Activated CD4-positive, alpha-beta T cell treated with anti-CD3 and anti-CD28 coated beads, Interleukin-10, Interleukin-2, amounts not matched to agents 100 ng/mL and 50 ng/mL, durations not matched to agents 16 hours and 8 hours (primary cell): ENCODE data around the gene FNDC3B.

Source experiments
- DNase-seq: peaks from one replicate; pipeline ENCODE4 v3.0.0-alpha.2; 2020

The FNDC3B gene

GRCh38 chr3:172272698-172273097 lies 233.3 kb downstream of the FNDC3B start:
- DNase-seq = no peak

DNA sequence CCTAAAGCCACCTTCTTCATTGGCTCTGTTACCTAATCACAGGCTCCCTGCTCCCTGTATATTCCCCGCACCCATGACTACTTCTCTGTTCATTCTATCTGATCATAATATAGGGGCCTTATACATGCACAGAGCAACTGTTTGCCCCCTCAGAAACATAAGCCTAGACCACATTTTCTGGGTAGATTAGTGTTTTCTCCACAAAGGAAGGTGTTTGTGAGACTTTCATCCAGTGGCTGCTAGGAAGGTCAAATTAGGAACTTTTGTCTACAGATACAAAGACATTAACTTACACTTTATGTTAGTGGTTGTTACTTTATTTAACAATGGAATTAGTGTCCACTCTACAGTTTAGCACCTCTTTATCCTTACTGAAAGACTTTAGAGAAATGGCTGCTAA lies 234.0 kb downstream of the FNDC3B start:
- no peak for DNase-seq

DNA sequence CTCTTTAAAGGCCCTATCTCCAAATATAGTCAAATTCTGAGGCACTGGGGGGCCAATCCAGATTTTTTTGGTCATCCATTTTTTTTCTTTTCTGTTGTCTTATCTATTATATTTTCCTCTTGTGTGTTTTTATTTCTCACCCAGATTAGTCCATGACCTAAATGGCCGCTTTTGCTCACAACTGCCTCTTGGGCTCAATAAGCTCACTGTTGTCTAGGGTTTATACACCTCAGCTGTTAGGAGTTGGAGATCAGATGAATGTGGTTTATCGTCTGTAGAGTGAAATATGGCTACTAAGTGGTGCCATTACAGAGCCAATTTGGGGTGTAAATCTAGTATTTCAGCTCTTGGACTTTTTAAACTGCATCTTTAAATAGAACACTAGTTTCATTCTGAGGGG lies 235.5 kb downstream of the FNDC3B start:
- DNase-seq = no peak

DNA sequence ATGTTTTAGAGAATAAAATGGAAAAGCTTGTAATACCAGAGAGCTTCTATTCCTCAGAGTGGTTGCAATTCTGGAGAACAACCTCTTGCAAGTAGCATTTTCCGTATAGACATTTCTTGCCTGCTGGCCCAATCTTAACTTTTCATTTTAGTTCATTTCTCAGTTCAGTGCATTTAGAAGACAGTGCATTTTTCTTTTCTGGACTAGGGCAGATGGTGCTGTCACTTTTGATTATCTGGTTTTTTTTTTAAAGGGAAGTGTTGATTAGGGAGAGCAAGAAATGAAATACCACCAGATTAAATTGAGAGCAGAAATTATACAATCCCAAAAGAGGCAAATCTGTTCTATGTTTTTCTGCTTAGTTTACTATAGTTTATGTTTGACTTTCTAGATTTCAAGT lies 236.2 kb downstream of the FNDC3B start:
- DNase-seq = no peak

DNA sequence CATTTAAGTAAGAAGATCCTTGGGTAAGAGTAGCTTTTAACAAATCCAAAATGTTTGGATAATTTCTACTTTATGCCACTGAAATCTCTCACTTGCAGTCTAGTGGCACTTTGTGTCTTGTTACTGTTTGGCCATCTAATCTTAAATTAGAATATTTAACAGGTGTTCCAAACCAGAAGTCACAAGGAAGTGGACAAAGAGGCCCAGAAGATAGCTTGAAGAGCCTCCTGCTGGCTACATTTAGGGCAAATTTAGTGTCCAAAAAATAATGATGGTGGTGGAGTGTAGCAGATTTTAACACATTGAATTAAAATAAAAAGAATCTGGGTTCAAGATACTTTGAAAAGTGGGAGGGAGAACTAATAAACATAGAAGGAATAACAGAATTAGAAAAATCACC lies 236.7 kb downstream of the FNDC3B start:
- DNase-seq = no peak

GRCh38 chr3:172277151-172277652 lies 237.8 kb downstream of the FNDC3B start:
- DNase-seq = no peak

GRCh38 chr3:172279191-172279640 lies 239.8 kb downstream of the FNDC3B start:
- DNase-seq = no peak

DNA sequence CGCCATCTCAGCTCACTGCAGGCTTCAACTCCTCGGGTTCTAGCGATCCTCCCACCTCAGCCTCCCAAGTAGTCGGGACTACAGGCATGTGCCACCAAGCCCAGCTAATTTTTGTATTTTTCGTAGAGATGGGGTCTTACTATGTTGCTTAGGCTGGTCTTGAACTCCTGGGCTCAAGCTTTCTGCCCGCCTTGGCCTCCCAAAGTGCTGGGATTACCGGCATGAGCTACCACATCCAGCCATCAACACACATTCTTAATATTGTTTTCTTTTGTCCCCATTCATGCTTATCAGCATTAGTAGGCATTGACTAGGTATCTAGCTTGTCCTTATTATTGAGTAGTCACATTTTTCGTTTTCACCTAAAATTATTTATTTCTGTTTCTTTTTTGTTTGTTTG lies 240.6 kb downstream of the FNDC3B start:
- DNase-seq = no peak

DNA sequence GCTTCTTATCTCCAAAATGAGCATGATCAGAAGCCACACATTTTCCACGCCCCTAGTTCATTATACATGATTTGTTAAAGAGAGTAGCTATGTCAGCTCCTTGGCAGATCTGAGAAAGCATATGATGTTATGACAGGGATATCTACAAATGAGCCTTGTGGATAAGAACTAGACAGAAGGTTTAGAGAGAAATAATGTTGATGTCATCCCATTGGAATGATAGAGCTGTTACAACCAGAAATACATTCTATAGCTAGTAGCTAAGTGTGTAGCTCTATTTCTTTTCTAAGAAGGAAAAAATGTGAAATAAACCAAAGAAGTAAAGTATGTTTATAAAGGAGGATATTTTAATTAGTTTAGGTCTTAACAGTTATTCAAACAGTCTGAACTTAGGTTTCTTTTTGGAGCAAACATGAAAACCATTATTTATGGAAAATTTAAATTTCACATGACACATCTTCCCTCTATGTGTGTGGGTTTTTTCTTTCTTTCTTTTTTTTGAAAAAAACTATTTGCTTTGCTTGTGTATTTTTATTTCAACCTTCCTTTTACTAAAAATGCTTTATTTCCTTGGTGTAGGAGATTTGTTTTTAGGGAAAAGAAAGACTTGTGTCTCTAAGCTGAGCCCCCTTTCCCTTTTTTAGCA lies 241.2 kb downstream of the FNDC3B start:
- DNase-seq = no peak

GRCh38 chr3:172281884-172282283 lies 242.5 kb downstream of the FNDC3B start:
- DNase-seq = no peak

DNA sequence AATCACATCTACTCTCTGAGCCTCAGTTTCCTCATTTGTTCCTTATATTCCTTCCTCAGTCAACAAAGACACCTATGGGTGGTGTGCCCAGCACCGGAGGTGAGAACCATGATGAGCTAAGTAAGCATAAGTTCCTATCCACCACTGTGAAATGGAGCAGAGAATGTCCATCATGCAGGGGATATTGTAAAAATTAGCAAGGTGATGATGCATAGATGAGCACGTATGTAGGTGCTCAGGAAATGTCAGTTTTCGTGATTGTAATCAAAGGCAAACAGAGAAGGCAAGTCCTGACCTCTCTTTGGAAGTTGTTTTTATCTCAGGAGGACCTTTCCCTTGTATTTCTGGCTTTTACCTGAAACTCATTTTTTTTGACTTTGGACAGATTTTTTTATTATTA lies 243.5 kb downstream of the FNDC3B start:
- no peak for DNase-seq

DNA sequence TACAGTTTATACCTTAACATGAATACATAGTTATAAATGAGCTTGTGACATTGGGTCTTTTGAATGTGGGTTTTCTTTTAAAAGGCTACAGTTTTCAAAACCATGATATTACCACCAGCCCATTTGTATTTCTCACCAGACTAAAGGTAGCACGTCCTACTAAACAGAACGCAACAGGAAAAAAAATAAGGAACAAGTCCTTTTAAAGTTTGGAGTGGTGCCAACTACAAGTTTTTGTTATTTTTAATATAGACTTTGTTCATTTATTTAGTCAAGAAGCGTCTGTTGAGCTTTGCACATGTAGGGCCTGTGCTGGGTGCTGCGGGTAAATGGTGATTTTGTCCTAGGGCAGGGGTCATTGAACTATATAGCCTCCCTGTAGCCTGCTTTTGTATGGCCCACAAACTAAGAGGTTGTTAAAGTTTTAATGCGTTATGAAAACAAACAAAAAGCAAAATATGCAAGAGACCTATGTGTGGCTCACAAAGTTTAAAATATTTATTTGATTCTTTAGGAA lies 244.5 kb downstream of the FNDC3B start:
- DNase-seq = no peak

GRCh38 chr3:172285844-172286243 lies 246.5 kb downstream of the FNDC3B start:
- no peak for DNase-seq

GRCh38 chr3:172286548-172287148 lies 247.3 kb downstream of the FNDC3B start:
- no peak for DNase-seq

DNA sequence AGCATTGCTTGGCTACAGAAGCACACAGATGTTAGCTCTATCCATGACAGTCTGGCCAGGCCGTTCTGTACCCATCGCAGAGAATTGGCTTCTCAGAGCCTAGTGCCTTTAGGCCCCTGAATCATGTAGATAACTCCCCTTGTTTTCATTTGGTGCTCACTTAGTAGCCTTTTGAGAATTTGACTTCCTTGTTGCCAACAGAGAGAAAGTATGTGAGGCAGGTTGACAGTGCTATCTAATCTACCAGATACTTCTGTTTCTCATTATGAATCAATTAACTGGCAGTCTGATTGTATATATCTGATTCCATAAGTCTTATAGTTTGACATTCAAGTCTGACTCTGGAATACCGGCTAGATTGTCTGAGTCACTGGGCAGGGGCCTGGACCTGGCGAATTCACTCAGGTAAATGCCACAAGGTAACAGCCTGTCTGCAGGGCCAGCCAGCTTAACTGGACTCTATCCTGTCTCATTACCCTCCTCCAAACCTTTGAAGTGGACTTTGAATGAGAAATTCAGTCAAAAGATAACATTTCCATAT lies 248.6 kb downstream of the FNDC3B start:
- DNase-seq = no peak

DNA sequence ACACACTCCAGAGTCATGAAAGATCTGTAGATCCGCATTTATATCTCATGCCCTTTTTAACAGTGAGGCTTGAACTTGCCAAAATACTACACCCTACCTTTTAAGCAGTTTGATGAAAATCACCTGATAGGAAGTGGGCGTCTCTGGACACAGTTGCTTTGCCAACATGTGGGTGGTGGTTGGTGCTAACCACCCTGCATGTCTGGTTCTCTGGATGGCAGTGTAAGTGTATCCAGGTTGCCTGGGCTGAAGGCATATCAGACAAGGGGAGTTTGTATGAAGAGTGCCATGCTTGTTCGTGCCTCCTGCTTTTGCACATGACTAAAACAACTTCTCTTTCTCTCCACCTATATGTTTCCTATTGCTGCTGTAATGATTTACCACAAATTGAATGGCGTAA lies 249.3 kb downstream of the FNDC3B start:
- no peak for DNase-seq

- no peak for DNase-seq
Measured at GRCh38 chr3:172289583-172289982, 250.2 kb downstream of the FNDC3B start.

DNA sequence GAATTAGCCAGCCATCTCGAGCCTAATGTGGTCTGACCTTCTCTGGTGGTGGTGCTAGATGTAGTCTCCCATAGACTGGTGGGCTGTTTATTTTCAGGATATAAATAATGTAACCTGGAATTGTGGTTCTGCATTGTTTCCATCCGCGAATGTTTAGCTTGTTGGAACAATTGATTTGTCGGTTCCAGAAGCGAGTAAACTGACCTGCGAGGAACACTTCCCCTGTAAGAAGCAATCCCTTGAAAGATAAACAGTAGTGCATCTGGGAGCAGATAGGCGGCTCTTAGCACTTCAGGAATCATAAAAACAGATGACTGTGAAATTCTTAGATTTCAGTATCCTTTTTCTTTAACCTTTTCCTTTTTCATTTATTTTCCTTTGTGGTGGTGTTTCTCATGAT lies 251.1 kb downstream of the FNDC3B start:
- no peak for DNase-seq

GRCh38 chr3:172291650-172292049 lies 252.3 kb downstream of the FNDC3B start:
- DNase-seq = no peak

- DNase-seq = no peak
Measured at GRCh38 chr3:172292422-172292821, 253.0 kb downstream of the FNDC3B start.

DNA sequence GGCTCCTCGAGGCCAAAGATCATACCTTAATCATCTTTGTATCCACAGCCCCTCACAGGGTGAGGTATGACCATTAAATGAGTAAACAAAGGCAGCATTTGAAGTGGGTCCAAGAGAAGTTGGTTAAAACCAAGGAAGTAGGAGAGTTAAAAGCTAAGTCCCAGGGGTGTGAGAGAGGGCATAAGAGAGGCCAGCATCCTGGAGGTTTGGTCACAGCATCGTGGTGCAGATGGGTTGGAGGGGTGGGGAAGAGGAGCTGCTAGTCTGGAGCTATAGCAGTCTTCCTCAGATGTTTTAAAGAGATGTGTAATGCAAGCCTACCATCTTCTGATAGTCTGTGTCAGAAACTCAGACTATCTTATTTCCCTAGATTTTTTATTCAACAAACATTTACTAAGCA lies 253.7 kb downstream of the FNDC3B start:
- no peak for DNase-seq

- DNase-seq = no peak
Measured at GRCh38 chr3:172294223-172294806, 254.9 kb downstream of the FNDC3B start.

DNA sequence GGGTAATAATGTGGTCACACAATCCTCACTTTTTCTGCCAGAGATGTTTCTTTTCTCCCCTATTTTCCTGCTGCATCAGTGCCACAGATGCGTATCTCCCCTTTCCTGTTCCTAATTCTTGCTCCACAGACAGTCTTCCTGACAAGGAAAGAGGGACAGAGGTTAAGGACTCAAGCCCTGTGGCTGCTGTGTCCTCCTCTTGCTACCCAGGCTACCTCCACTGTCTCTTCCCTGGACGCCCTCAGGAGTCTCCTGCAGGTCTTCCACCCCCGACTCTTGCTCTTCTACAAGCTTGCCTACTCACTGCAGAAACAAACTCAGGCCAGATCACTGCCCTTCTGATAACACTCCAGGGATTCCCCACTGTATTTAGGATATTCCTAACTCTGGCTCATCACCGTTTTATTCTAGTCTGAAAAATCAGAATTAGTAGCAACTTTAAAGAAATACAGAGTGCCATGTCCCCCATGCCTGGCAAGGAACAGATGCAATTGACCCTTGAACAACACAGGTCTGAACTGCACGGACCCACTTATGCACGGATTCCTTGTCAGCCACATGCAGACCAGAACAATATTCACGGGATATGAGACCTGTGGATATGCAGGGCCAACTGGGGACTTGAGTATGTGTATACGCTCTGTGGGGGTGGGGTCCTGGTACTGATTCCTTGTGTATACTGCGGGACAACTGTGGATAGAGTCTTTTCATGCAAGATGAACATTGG lies 257.0 kb downstream of the FNDC3B start:
- DNase-seq = no peak
